HPDE6-E6E7 (cell line): ENCODE results near the gene GRID1.

Experiments used
- DNase-seq: peaks from one replicate; pipeline ENCODE4 v3.0.0; 2011; ENCODE audit warnings: missing footprints; ENCODE audit errors: extremely low spot score

GRID1 gene

GRCh38 chr10:86169066-86169465 is 197.5 kb downstream of the GRID1 start:
- DNase-seq, result no peak

GRCh38 chr10:86168256-86168655 is 198.3 kb downstream of the GRID1 start:
- DNase-seq, result no peak

GRCh38 chr10:86167762-86168128 is 198.8 kb downstream of the GRID1 start:
- no peak for DNase-seq

GRCh38 chr10:86167121-86167761 is 199.4 kb downstream of the GRID1 start:
- DNase-seq, result no peak

GRCh38 chr10:86165666-86166065 is 200.9 kb downstream of the GRID1 start:
- no peak for DNase-seq

- no peak for DNase-seq
Observed at GRCh38 chr10:86164960-86165630, 201.5 kb downstream of the GRID1 start.

- DNase-seq, result no peak
Observed at GRCh38 chr10:86164174-86164774, 202.3 kb downstream of the GRID1 start.

GRCh38 chr10:86163522-86164173 is 202.9 kb downstream of the GRID1 start:
- no peak for DNase-seq

GRCh38 chr10:86162696-86163400 is 203.7 kb downstream of the GRID1 start:
- DNase-seq, result no peak

- DNase-seq, result no peak
Observed at GRCh38 chr10:86162036-86162435, 204.6 kb downstream of the GRID1 start.

- peak; percentile 23 for DNase-seq
Observed at GRCh38 chr10:86160890-86161585, 205.6 kb downstream of the GRID1 start.

- DNase-seq, result no peak
Observed at GRCh38 chr10:86159797-86160196, 206.8 kb downstream of the GRID1 start.

- DNase-seq, result no peak
Observed at GRCh38 chr10:86155054-86155921, 211.3 kb downstream of the GRID1 start.

GRCh38 chr10:86153751-86154150 is 212.8 kb downstream of the GRID1 start:
- DNase-seq, result no peak

- no peak for DNase-seq
Observed at GRCh38 chr10:86152911-86153310, 213.7 kb downstream of the GRID1 start.

GRCh38 chr10:86152354-86152753 is 214.2 kb downstream of the GRID1 start:
- no peak for DNase-seq

GRCh38 chr10:86151613-86152012 is 215.0 kb downstream of the GRID1 start:
- DNase-seq, result no peak

- DNase-seq, result no peak
Observed at GRCh38 chr10:86149257-86149656, 217.3 kb downstream of the GRID1 start.

- no peak for DNase-seq
Observed at GRCh38 chr10:86148117-86148516, 218.5 kb downstream of the GRID1 start.

GRCh38 chr10:86144301-86144700 is 222.3 kb downstream of the GRID1 start:
- DNase-seq, result no peak

GRCh38 chr10:86141896-86142295 is 224.7 kb downstream of the GRID1 start:
- no peak for DNase-seq
